Mesendoderm (in vitro differentiated cells): ENCODE data around the gene LTBP2.
"Not testable (repeated sequence)": the region's sequence is repeated elsewhere in the genome, so short reads cannot be mapped to it uniquely, and the experiment has no call there.

ENCODE experiments used
- DNase-seq: peaks from one replicate; pipeline ENCODE4 v3.0.0; 2013
- H2AK5ac ChIP-seq: 2 replicates; pipeline ENCODE4 v1.6.1; 2013; ENCODE audit warnings: low read length, inconsistent platforms
- H2BK120ac ChIP-seq: 2 replicates; pipeline ENCODE4 v1.6.1; 2013; ENCODE audit warnings: low read depth, mild to moderate bottlenecking, low read length, moderate library complexity, mixed read lengths
- H2BK15ac ChIP-seq: replicated peaks from 2 replicates; pipeline ENCODE4 v1.6.1; 2013; ENCODE audit warnings: low read depth, mild to moderate bottlenecking, moderate library complexity
- H2BK5ac ChIP-seq: 2 replicates; pipeline ENCODE4 v1.6.1; 2013; ENCODE audit warnings: low read length, inconsistent platforms
- H3K18ac ChIP-seq: 2 replicates; pipeline ENCODE4 v1.6.1; 2013; ENCODE audit warnings: mild to moderate bottlenecking, low read length, mixed read lengths
- H3K23ac ChIP-seq: one replicate; pipeline ENCODE4 v1.6.1; 2013; ENCODE audit warnings: low read length
- H3K27ac ChIP-seq: 2 replicates; pipeline ENCODE4 v1.5.1; 2013; ENCODE audit warnings: low read depth, mild to moderate bottlenecking, inconsistent platforms, low read length, moderate library complexity
- H3K27me3 ChIP-seq: 2 replicates; pipeline ENCODE4 v1.6.1; 2013; ENCODE audit warnings: low read length, control low read depth, mild to moderate bottlenecking, inconsistent platforms; ENCODE audit not compliant: insufficient read depth, poor library complexity
- H3K36me3 ChIP-seq: 2 replicates; pipeline ENCODE4 v1.6.1; 2013; ENCODE audit warnings: low read length, inconsistent platforms; ENCODE audit not compliant: control insufficient read depth, insufficient read depth
- H3K4ac ChIP-seq: one replicate; pipeline ENCODE4 v1.6.1; 2013; ENCODE audit warnings: low read depth, mild to moderate bottlenecking, low read length, moderate library complexity
- H3K4me1 ChIP-seq: 2 replicates; pipeline ENCODE4 v1.6.1; 2013; ENCODE audit warnings: low read depth, low read length, inconsistent platforms; ENCODE audit not compliant: control insufficient read depth
- H3K4me2 ChIP-seq: 2 replicates; pipeline ENCODE4 v1.6.1; 2013; ENCODE audit warnings: low read length
- H3K4me3 ChIP-seq: 2 replicates; pipeline ENCODE4 v1.5.1; 2013; ENCODE audit warnings: mild to moderate bottlenecking, low read length
- H3K56ac ChIP-seq: one replicate; pipeline ENCODE4 v1.6.1; 2013; ENCODE audit warnings: low read length
- H3K79me1 ChIP-seq: 2 replicates; pipeline ENCODE4 v1.6.1; 2013; ENCODE audit warnings: low read length, inconsistent platforms
- H3K79me2 ChIP-seq: 2 replicates; pipeline ENCODE4 v1.6.1; 2013; ENCODE audit warnings: mild to moderate bottlenecking, low read length; ENCODE audit not compliant: control insufficient read depth, insufficient read depth
- H3K9ac ChIP-seq: 2 replicates; pipeline ENCODE4 v1.6.1; 2013; ENCODE audit warnings: low read length, inconsistent platforms
- H4K5ac ChIP-seq: one replicate; pipeline ENCODE4 v1.6.1; 2013; ENCODE audit warnings: low read length
- H4K8ac ChIP-seq: one replicate; pipeline ENCODE4 v1.6.1; 2013; ENCODE audit warnings: low read depth, mild to moderate bottlenecking, control low read depth, low read length, moderate library complexity
- WGBS: extraction: QIAGEN DNeasy Blood & Tissue Kit; methylation state at CpG from one replicate; pipeline ENCODE4 v1.1.7; 2013; ENCODE audit warnings: low lambda C conversion rate, missing lambda C conversion rate; ENCODE audit not compliant: insufficient coverage; ENCODE audit errors: extremely low coverage; 5-methylcytosine and 5-hydroxymethylcytosine counted together

The LTBP2 gene

GRCh38 chr14:74454397-74454796 lies 157.6 kb downstream of the LTBP2 start:
- not testable (repeated sequence) for H3K4me2 ChIP-seq, H3K79me2 ChIP-seq, H4K5ac ChIP-seq, H2BK5ac ChIP-seq, H3K18ac ChIP-seq, H3K9ac ChIP-seq, H3K79me1 ChIP-seq, H3K23ac ChIP-seq, H2AK5ac ChIP-seq, DNase-seq, H3K56ac ChIP-seq, H3K4ac ChIP-seq, H3K4me1 ChIP-seq, H3K4me3 ChIP-seq, H3K27ac ChIP-seq, H2BK15ac ChIP-seq, H3K36me3 ChIP-seq, H4K8ac ChIP-seq, H2BK120ac ChIP-seq, H3K27me3 ChIP-seq
- no CpG with 5 or more reads among the region's 5 CpGs for WGBS
